ENCODE data around the gene MYO16.

The MYO16 gene

DNA sequence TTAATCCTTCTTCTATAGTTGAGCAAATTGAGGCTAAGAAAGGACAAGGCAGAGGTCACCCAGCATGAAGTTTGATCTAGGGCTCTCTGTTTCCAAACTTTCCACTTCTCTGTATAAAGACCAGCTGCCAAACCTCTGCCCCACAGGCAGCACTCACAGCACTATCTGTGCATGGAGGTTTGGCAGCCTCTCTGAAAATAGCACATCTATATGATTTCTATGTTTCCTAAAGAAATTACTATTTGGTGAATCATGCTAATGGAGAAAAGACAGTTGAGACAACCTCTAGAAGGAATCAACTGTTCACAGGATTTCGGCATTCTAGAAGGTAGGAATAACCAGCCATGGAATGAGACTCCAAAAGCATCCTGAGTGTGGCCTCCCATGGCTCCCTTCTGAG lies 602.5 kb downstream of the MYO16 start:
- peak; percentile 33 to 42 for DNase-seq (ENCODE audit: low read depth in 2 of 2)

GRCh38 chr13:109233293-109233692 lies 603.9 kb downstream of the MYO16 start:
- DNase-seq (ENCODE audit: low read depth in 2 of 2): no peak

- no peak for DNase-seq (ENCODE audit: low read depth in 2 of 2)
These were observed 606.5 kb downstream of the MYO16 start for GRCh38 chr13:109235901-109236300.

DNA sequence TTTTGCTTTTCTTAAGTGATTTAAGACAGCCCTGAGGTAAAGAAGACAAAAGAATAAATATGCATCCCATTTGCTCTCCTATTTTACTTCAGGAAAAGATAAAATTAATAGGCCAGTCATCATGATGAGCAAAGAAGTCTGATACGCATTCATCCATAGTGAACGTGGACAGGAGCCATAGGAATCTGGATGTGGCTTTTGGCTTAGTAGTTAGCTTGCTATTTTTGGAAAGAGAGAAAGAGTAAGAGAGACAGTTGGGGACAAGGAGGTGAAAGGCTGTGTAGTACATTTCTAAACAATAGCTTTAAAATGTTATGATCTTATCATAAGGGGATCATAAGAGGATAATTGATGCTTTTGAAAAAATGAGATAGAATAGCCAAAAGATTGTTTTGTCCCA lies 611.7 kb downstream of the MYO16 start:
- DNase-seq (ENCODE audit: low read depth in 2 of 2): no peak

GRCh38 chr13:109243311-109243951 lies 614.0 kb downstream of the MYO16 start:
- peak; percentile 88 to 90 for DNase-seq (ENCODE audit: low read depth in 2 of 2)

- DNase-seq (ENCODE audit: low read depth in 2 of 2): no peak
These were observed 615.2 kb downstream of the MYO16 start for GRCh38 chr13:109244566-109244965.

DNA sequence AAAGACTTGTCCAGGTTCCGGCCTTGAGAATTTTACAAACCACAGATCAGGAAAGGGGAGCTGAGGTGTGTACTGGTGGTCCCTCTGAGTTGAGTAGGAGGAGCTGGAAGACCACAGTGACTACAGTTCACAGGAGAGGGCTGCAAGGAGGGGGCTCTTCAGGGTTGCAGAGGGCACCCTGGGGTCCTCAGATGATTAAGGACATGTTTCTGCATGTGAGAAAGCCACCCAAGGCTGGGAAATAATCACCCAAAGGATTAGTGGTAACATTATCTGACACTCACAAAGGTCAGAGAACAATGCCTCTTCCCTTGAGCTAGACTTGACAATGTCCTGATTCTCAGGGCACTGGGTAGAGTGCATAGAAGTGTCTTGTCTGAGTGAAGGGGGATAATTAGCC lies 616.6 kb downstream of the MYO16 start:
- no peak for DNase-seq (ENCODE audit: low read depth in 2 of 2)

DNA sequence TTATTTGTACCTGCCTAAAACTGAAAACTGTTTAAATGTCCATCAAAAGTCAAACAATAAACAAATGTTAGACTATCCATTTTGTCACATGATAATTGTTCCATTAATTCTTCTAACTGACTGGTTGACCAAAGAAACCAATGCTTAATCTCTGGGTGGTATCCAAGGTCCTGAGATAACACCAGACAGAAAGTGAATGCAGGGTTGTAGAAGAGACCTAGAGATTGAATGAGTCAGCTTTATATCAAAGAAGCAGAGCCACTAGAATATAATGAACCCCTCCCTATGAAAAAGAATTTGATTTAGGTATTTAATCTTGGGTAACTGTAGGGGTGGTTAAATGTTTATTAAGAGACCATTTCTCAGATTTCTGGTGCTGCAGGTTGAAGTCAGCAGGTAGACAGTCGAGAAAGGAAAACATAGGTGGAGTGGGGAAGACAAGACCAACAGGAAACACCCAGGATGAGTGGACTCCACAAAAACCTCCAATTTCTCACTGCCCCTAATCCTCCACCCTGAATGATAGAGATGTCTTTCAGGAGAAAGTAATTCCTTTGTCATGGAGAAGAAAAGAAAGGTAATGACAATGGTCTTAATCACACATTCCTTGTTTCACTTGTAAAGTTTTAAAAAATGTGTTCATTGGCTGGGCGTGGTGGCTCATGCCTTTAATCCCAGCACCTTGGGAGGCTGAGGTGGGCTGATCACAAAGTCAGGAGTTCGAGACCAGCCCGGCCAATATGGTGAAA lies 620.5 kb downstream of the MYO16 start:
- DNase-seq (ENCODE audit: low read depth in 2 of 2): no peak

DNA sequence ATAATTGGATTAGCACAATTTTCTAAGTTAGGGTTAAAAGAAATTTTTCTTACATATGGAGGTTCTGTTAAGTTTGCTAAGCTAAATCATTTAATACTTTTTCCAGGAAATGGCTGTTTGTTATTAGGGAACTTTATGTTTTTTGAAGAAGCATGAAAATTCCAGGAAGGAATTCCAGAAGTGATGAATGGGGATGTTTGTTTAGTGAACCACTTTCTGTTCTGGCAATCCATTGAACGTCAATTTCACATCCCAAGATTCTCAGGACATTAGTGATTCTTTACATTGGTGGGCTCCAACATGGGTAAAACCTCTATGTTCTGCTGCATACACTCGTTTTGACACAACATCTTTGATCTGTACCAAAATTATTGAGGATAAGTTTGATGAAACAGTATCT lies 622.5 kb downstream of the MYO16 start:
- DNase-seq (ENCODE audit: low read depth in 2 of 2): no peak

DNA sequence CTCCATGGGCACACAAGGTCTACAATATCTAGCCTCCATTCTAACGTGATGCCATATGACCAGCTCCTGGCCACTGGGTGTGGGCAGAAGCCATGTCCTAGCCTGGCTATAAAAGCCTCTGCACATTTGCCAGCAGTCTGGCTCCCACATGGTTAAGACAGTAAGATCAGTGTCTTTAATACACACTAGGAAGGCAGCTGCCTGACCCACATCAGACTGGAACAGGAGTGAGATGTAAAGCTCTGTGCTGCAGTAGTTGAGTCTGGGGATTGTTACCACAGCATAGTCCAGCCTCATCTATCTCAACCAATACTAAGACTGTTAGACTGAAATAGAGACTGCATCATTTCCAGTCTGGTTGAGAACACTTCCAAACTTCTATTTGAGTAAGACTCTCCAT lies 623.9 kb downstream of the MYO16 start:
- DNase-seq (ENCODE audit: low read depth in 2 of 2): no peak

GRCh38 chr13:109254274-109254673 lies 624.9 kb downstream of the MYO16 start:
- DNase-seq (ENCODE audit: low read depth in 2 of 2): no peak

DNA sequence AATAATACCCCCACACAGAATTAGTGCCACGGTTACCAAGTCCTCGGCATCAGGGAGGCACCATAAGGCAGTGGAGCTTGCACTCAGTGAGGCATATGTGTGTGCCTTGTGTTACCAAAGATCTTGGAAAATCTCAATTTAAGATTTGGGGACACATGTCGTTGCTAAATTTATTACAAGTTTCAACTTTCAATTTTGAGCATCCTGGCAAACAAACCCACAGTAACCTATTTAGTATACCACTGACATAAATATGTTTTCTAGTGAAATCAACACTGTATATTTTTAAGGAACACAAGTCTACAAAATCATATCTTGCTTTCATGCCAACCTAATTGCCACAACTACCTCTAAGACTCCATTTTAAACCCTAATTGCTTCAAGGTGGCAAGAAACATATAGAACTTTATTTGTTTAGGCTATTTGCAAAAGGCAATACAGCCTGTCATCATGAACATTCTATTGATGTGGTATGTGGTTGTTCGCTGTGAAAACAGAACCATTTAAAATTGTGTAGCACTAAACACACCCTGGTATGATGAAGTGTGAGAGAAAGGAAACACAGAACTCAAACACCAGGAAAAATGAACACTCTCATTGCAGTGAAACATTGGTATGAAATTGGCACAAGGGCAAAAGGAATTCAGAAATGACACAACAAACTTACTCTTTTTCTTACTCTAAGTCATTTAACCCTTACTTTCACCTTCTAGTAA lies 625.9 kb downstream of the MYO16 start:
- no peak for DNase-seq (ENCODE audit: low read depth in 2 of 2)

DNA sequence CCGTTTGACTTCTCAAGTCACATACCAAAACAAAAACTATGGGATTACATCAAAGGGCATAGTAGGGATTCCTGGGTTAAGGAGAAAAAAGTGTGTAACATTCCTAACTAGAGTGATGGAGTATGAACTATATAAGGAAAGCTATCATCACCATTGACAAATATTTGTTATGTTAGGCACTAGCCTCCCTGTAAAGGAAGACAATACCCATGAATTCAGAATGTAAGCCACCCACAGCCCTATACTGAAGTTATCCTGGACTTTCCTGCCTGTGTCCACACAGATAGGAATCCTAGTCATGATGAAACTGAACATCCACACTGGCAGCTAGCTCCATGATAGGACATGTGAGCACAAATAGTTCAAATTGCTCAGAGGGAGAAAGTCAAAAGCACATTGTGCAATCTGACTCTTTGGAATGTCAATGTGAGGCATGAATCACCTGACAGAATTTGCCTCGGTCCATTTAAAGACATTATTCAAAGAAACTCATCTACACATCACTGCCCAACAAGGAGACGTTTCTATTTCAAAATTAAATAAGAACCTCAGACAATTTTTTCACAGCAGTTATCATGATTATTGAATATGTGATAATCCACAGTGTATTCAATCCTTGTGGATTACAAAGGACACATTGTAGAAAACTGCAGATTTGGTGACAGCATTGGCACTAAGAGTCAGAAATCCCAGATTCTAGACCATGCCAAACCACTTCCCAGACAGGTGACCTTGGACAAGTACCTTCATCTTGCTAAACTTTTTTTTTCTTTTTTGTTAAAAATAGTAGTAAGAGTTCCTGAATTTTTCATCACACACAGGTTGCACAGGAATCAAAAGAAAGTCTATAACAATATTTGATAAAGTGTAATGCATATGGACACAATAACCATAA lies 627.7 kb downstream of the MYO16 start:
- DNase-seq (ENCODE audit: low read depth in 2 of 2): peak; percentile 99 to 100

All from fibroblast of skin of left biceps (primary cell).